H9 (cell line): Measurements from ENCODE around the gene AVEN. TPM values are rescaled to one million over a fixed set of nuclear protein-coding genes. Genes with fewer than 3 reads are reported as not detected.

Source experiments
- DNase-seq: peaks from one replicate; pipeline ENCODE4 v3.0.0-alpha.2; 2017
- H2AFZ ChIP-seq: one replicate; pipeline ENCODE4 v1.6.1; 2013; ENCODE audit warnings: mild to moderate bottlenecking, low read length, control low read depth, moderate library complexity
- H2AK5ac ChIP-seq: 2 replicates; pipeline ENCODE4 v1.6.1; 2013; ENCODE audit warnings: low read length, control low read depth, mixed read lengths; ENCODE audit not compliant: insufficient read length
- H2BK120ac ChIP-seq: one replicate; pipeline ENCODE4 v1.6.1; 2013; ENCODE audit warnings: low read depth, mild to moderate bottlenecking, low read length, control low read depth, inconsistent platforms; ENCODE audit not compliant: poor library complexity, severe bottlenecking
- H2BK12ac ChIP-seq: 2 replicates; pipeline ENCODE4 v1.6.1; 2013; ENCODE audit warnings: low read length, control low read depth, mixed read lengths, low read depth; ENCODE audit not compliant: insufficient read length
- H2BK15ac ChIP-seq: 2 replicates; pipeline ENCODE4 v1.6.1; 2013; ENCODE audit warnings: low read depth, low read length, control low read depth
- H2BK20ac ChIP-seq: one replicate; pipeline ENCODE4 v1.6.1; 2013; ENCODE audit warnings: low read depth, mild to moderate bottlenecking, low read length, control low read depth, inconsistent platforms; ENCODE audit not compliant: poor library complexity, severe bottlenecking
- H2BK5ac ChIP-seq: 2 replicates; pipeline ENCODE4 v1.6.1; 2013; ENCODE audit warnings: low read length, control low read depth, mixed read lengths; ENCODE audit not compliant: insufficient read length
- H3K14ac ChIP-seq: 2 replicates; pipeline ENCODE4 v1.6.1; 2013; ENCODE audit warnings: low read length, control low read depth; ENCODE audit not compliant: insufficient read depth
- H3K18ac ChIP-seq: 2 replicates; pipeline ENCODE4 v1.6.1; 2013; ENCODE audit warnings: low read depth, mild to moderate bottlenecking, mixed read lengths, low read length, control low read depth; ENCODE audit not compliant: insufficient read length
- H3K23ac ChIP-seq: 2 replicates; pipeline ENCODE4 v1.6.1; 2013; ENCODE audit warnings: low read length, control low read depth, mixed read lengths, low read depth; ENCODE audit not compliant: insufficient read length
- H3K23me2 ChIP-seq: 2 replicates; pipeline ENCODE4 v1.6.1; 2013; ENCODE audit warnings: low read depth, mild to moderate bottlenecking, mixed read lengths, low read length, control low read depth; ENCODE audit not compliant: insufficient read length, poor library complexity, severe bottlenecking
- H3K27ac ChIP-seq: 2 replicates; pipeline ENCODE4 v1.5.1; 2013; ENCODE audit warnings: low read length, control low read depth, mixed read lengths, low read depth; ENCODE audit not compliant: insufficient read length
- H3K27me3 ChIP-seq: 2 replicates; pipeline ENCODE4 v1.6.1; 2013; ENCODE audit warnings: low read length, control low read depth, inconsistent platforms; ENCODE audit not compliant: insufficient read depth
- H3K4ac ChIP-seq: 2 replicates; pipeline ENCODE4 v1.6.1; 2013; ENCODE audit warnings: low read depth, mild to moderate bottlenecking, control low read depth, inconsistent platforms, low read length, moderate library complexity
- H3K4me1 ChIP-seq: 2 replicates; pipeline ENCODE4 v1.6.1; 2013; ENCODE audit warnings: low read length, control low read depth, inconsistent platforms; ENCODE audit not compliant: insufficient read depth
- H3K4me2 ChIP-seq: 2 replicates; pipeline ENCODE4 v1.6.1; 2013; ENCODE audit warnings: low read length, control low read depth, mixed read lengths; ENCODE audit not compliant: insufficient read length, insufficient read depth
- H3K56ac ChIP-seq: 2 replicates; pipeline ENCODE4 v1.6.1; 2013; ENCODE audit warnings: low read depth, mild to moderate bottlenecking, mixed read lengths, low read length, control low read depth; ENCODE audit not compliant: insufficient read length
- H3K79me1 ChIP-seq: 2 replicates; pipeline ENCODE4 v1.6.1; 2013; ENCODE audit warnings: low read depth, mild to moderate bottlenecking, moderate library complexity, low read length, control low read depth, inconsistent platforms; ENCODE audit not compliant: insufficient read depth, poor library complexity, severe bottlenecking
- H3K79me2 ChIP-seq: 2 replicates; pipeline ENCODE4 v1.6.1; 2013; ENCODE audit warnings: low read length, control low read depth, inconsistent platforms; ENCODE audit not compliant: insufficient read depth
- H3K9ac ChIP-seq: 2 replicates; pipeline ENCODE4 v1.6.1; 2013; ENCODE audit warnings: low read length, control low read depth, mixed read lengths; ENCODE audit not compliant: insufficient read length; ENCODE audit errors: extremely low read depth
- H3K9me3 ChIP-seq: one replicate; pipeline ENCODE4 v1.6.1; 2013; ENCODE audit warnings: low read depth, low read length, inconsistent platforms; ENCODE audit not compliant: control insufficient read depth
- H3T11ph ChIP-seq: one replicate; pipeline ENCODE4 v1.6.1; 2013; ENCODE audit warnings: mild to moderate bottlenecking, low read length, control low read depth, inconsistent platforms
- H4K20me1 ChIP-seq: one replicate; pipeline ENCODE4 v1.6.1; 2013; ENCODE audit not compliant: control insufficient read depth, insufficient read length, insufficient read depth
- H4K5ac ChIP-seq: 2 replicates; pipeline ENCODE4 v1.6.1; 2013; ENCODE audit warnings: low read depth, mild to moderate bottlenecking, mixed read lengths, low read length, control low read depth; ENCODE audit not compliant: insufficient read length
- H4K8ac ChIP-seq: replicated peaks from 2 replicates; pipeline ENCODE4 v1.6.1; 2013; ENCODE audit warnings: low read length, control low read depth, mixed read lengths, low read depth; ENCODE audit not compliant: insufficient read length
- H4K91ac ChIP-seq: 2 replicates; pipeline ENCODE4 v1.6.1; 2013; ENCODE audit warnings: low read depth, mild to moderate bottlenecking, moderate library complexity, mixed read lengths, low read length, control low read depth; ENCODE audit not compliant: insufficient read length
- H3K27ac Mint-ChIP-seq, 3 experiments: 2 replicates in 2 of 3; 3 replicates in 1 of 3; pipeline ENCODE4 v1.8.0; 2020 to 2021; ENCODE audit warnings: mixed read lengths in 3 of 3, mild to moderate bottlenecking in 1 of 3, moderate library complexity in 1 of 3
- H3K27me3 Mint-ChIP-seq: 2 replicates; pipeline ENCODE4 v1.8.0; 2021; ENCODE audit warnings: low read depth, mild to moderate bottlenecking, moderate library complexity, mixed read lengths
- H3K36me3 Mint-ChIP-seq, 3 experiments: 2 replicates in 2 of 3; 3 replicates in 1 of 3; pipeline ENCODE4 v1.8.0; 2020 to 2021; ENCODE audit warnings: low read depth in 3 of 3, mixed read lengths in 3 of 3; ENCODE audit not compliant: insufficient read depth in 1 of 3
- H3K4me1 Mint-ChIP-seq, 2 experiments: 2 replicates each; pipeline ENCODE4 v1.8.0; 2020; ENCODE audit warnings: mixed read lengths in 2 of 2
- H3K4me3 Mint-ChIP-seq, 2 experiments: 2 replicates in 1 of 2; 3 replicates in 1 of 2; pipeline ENCODE4 v1.8.0; 2020 to 2021; ENCODE audit warnings: mild to moderate bottlenecking in 2 of 2, mixed read lengths in 2 of 2, moderate library complexity in 1 of 2
- H3K9me3 Mint-ChIP-seq, 2 experiments: 2 replicates in 1 of 2; 3 replicates in 1 of 2; pipeline ENCODE4 v1.8.0; 2020; ENCODE audit warnings: mild to moderate bottlenecking in 2 of 2, mixed read lengths in 2 of 2, moderate library complexity in 1 of 2
- CTCF ChIP-seq: fragments of 200-600 bp; sonication (generic); conservative IDR thresholded peaks from 3 replicates; pipeline ENCODE4 v1.8.0; 2021; ENCODE audit warnings: antibody characterized with exemption, mild to moderate bottlenecking
- WGBS: extraction: QIAGEN DNeasy Blood & Tissue Kit; methylation state at CpG from one replicate; pipeline ENCODE4 v1.1.7; 2013; ENCODE audit warnings: missing lambda C conversion rate, low lambda C conversion rate, mixed read lengths; ENCODE audit not compliant: insufficient read length; ENCODE audit errors: extremely low coverage; 5-methylcytosine and 5-hydroxymethylcytosine counted together
- total RNA-seq: library from RNA; stranded (reverse); gene quantifications from 2 replicates; pipeline ENCODE4 v1.2.1, GENCODE V29; 2021

AVEN gene
- total RNA-seq, 1 experiment from 2014 or later = 16.1 TPM

GRCh38 chr15:33848011-33848410 lies 191.0 kb downstream of the AVEN start:
- no peak overlapping the region for H2BK5ac ChIP-seq
- no peak for DNase-seq
- H2BK12ac ChIP-seq = no peak overlapping the region
- H2BK15ac ChIP-seq = no peak overlapping the region
- H3K23me2 ChIP-seq = no peaks in the 10 kb centered on the region
- H3K79me2 ChIP-seq = no peaks in the 10 kb centered on the region
- H3K23ac ChIP-seq = no peak overlapping the region
- no peak overlapping the region for H3K9ac ChIP-seq
- no peak overlapping the region for H2AK5ac ChIP-seq
- no CpG with 5 or more reads among the region's 3 CpGs for WGBS
- no peaks in the 10 kb centered on the region; a peak in 1 of 7 replicates for H3K36me3 Mint-ChIP-seq
- no peak overlapping the region for H3K4ac ChIP-seq
- H4K91ac ChIP-seq = no peak overlapping the region
- no peaks in the 10 kb centered on the region for H3K79me1 ChIP-seq
- no peak overlapping the region for H3K27ac ChIP-seq
- H4K5ac ChIP-seq = no peak overlapping the region
- no peak overlapping the region for H3K27ac Mint-ChIP-seq
- no peaks in the 10 kb centered on the region for H3K27me3 ChIP-seq
- H3T11ph ChIP-seq = no peak overlapping the region
- TF ChIP-seq CTCF = no peak
- peaks cover 5% of the 10 kb centered on the region for H3K4me1 ChIP-seq
- no peak overlapping the region for H3K4me2 ChIP-seq
- no peak overlapping the region for H2BK20ac ChIP-seq
- peaks cover 43 to 58% of the 10 kb centered on the region in 2 experiments for H3K4me1 Mint-ChIP-seq
- H2BK120ac ChIP-seq = no peak overlapping the region
- no peaks in the 10 kb centered on the region; the same call in 1 of the 2 replicates for H3K27me3 Mint-ChIP-seq
- H3K4me3 Mint-ChIP-seq = no peak overlapping the region
- H4K8ac ChIP-seq = no peak overlapping the region
- H3K56ac ChIP-seq = no peak overlapping the region
- no peak overlapping the region for H2AFZ ChIP-seq
- no peaks in the 10 kb centered on the region for H3K9me3 Mint-ChIP-seq
- H3K18ac ChIP-seq = no peak overlapping the region
- no peaks in the 10 kb centered on the region for H4K20me1 ChIP-seq
- no peak overlapping the region for H3K14ac ChIP-seq
- H3K9me3 ChIP-seq = no peaks in the 10 kb centered on the region
